ENCODE results near the gene ST14.
A peak's percentile ranks its signal among the peaks of the same experiment; 100 is the strongest.
"Not testable (repeated sequence)": the region's sequence is repeated elsewhere in the genome, so short reads cannot be mapped to it uniquely, and the experiment has no call there.

The ST14 gene

GRCh38 chr11:130209954-130210854, 50.6 kb downstream of the ST14 start:
- no peak for DNase-seq

- DNase-seq, result no peak
Observed at GRCh38 chr11:130211144-130211543, 51.6 kb downstream of the ST14 start.

- DNase-seq, result no peak
Observed at GRCh38 chr11:130211781-130212401, 52.3 kb downstream of the ST14 start.

- no peak for DNase-seq
Observed at GRCh38 chr11:130212431-130212961, 52.9 kb downstream of the ST14 start.

- DNase-seq, result peak; percentile 51
Observed at GRCh38 chr11:130213143-130213978, 53.8 kb downstream of the ST14 start.

- DNase-seq, result no peak
Observed at GRCh38 chr11:130213979-130214281, 54.3 kb downstream of the ST14 start.

GRCh38 chr11:130214861-130215530, 55.4 kb downstream of the ST14 start:
- no peak for DNase-seq

GRCh38 chr11:130215531-130216220, 56.1 kb downstream of the ST14 start:
- no peak for DNase-seq

- no peak for DNase-seq
Observed at GRCh38 chr11:130216221-130216550, 56.6 kb downstream of the ST14 start.

GRCh38 chr11:130216591-130217132, 57.1 kb downstream of the ST14 start:
- DNase-seq, result no peak

- no peak for DNase-seq
Observed at GRCh38 chr11:130217133-130218031, 57.8 kb downstream of the ST14 start.

GRCh38 chr11:130218501-130219070, 59.0 kb downstream of the ST14 start:
- DNase-seq, result no peak

- no peak for DNase-seq
Observed at GRCh38 chr11:130219148-130219547, 59.6 kb downstream of the ST14 start.

GRCh38 chr11:130220311-130221035, 60.9 kb downstream of the ST14 start:
- no peak for DNase-seq

GRCh38 chr11:130223291-130223971, 63.8 kb downstream of the ST14 start:
- DNase-seq, result no peak

GRCh38 chr11:130227373-130227772, 67.8 kb downstream of the ST14 start:
- no peak for DNase-seq

- DNase-seq, result not testable (repeated sequence)
Observed at GRCh38 chr11:130233486-130233885, 73.9 kb downstream of the ST14 start.

GRCh38 chr11:130233888-130234287, 74.3 kb downstream of the ST14 start:
- not testable (repeated sequence) for DNase-seq

GRCh38 chr11:130234315-130234714, 74.7 kb downstream of the ST14 start:
- DNase-seq, result no peak
